Glutamatergic neuron (in vitro differentiated cells): ENCODE measurements around the gene YPEL4. TPM values are rescaled to one million over a fixed set of nuclear protein-coding genes. Genes with fewer than 3 reads are reported as not detected.

ENCODE experiments used
- DNase-seq: peaks from one replicate; pipeline ENCODE4 v3.0.0; 2022
- H3K27ac Mint-ChIP-seq: one replicate; pipeline ENCODE4 v1.8.0; 2020; ENCODE audit warnings: mild to moderate bottlenecking, mixed read lengths, inconsistent platforms; ENCODE audit not compliant: unreplicated experiment
- H3K27me3 Mint-ChIP-seq: one replicate; pipeline ENCODE4 v1.8.0; 2020; ENCODE audit warnings: mild to moderate bottlenecking, moderate library complexity, mixed read lengths, inconsistent platforms; ENCODE audit not compliant: unreplicated experiment
- H3K36me3 Mint-ChIP-seq: one replicate; pipeline ENCODE4 v1.8.0; 2020; ENCODE audit warnings: mild to moderate bottlenecking, mixed read lengths, inconsistent platforms; ENCODE audit not compliant: unreplicated experiment
- H3K4me1 Mint-ChIP-seq: one replicate; pipeline ENCODE4 v1.8.0; 2020; ENCODE audit warnings: mild to moderate bottlenecking, low read depth, mixed read lengths, inconsistent platforms; ENCODE audit not compliant: unreplicated experiment
- H3K4me3 Mint-ChIP-seq: one replicate; pipeline ENCODE4 v1.8.0; 2020; ENCODE audit warnings: mild to moderate bottlenecking, mixed read lengths, inconsistent platforms; ENCODE audit not compliant: unreplicated experiment
- H3K9me3 Mint-ChIP-seq: one replicate; pipeline ENCODE4 v1.8.0; 2020; ENCODE audit warnings: mild to moderate bottlenecking, moderate library complexity, mixed read lengths, inconsistent platforms; ENCODE audit not compliant: unreplicated experiment
- total RNA-seq: library from RNA; stranded (reverse); fragmentation: NEBNext Ultra II Directional; extraction: Animal tissue kit (Norgen Biotek cat#: 25700); gene quantifications from one replicate; pipeline ENCODE4 v1.2.1, GENCODE V29; 2021; ENCODE audit not compliant: unreplicated experiment
- TF ChIP-seq, protein P1 (sequence below): fragments of 200-600 bp; sonication (generic); IDR thresholded peaks from one replicate; pipeline ENCODE4 v1.5.0; 2021; ENCODE audit not compliant: partially characterized antibody, unreplicated experiment

The YPEL4 gene
- total RNA-seq, 1 donor from 2014 or later: 16.9 TPM

DNA sequence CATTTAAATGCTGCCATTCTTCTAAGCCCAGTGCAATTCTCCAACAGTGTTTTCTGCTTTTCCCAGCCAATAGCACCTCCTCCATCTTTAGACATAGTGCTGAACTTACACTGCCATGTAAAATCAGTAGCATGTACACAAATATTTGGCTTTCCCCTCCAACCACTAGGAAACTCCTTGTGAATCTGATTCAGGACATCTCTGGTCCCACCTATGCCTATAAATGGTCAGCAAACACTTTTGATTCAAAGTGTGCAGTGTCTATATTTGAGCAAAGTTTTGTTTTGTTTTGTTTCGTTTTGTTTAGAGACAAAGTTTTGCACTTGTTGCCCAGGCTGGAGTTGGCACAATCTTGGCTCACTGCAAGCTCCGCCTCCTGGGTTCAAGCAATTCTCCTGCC lies 24.8 kb downstream of the YPEL4 start:
- H3K4me1 Mint-ChIP-seq: peaks cover 4% of the 10 kb centered on the region
- no peak overlapping the region for H3K27ac Mint-ChIP-seq
- H3K36me3 Mint-ChIP-seq: no peaks in the 10 kb centered on the region

DNA sequence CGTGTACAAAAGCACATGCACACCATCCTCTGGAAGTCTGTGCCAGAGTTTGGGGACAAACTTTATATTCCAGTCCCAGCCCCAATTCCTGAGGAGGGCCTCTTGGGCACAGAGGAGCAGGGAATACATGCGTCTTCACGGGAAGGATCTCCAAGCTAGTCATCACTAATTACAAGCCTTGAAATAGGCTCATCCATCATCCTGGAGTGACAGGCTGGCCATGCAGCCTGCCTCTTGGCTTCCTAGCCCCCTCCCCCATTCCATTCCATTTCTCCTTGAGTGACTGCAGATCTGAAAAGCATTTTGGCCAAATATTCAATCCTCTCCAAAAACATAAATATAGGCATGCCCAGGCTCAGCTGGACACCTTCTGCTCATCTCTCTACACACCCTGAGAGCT lies 27.4 kb downstream of the YPEL4 start:
- Mint-ChIP-seq H3K4me1 (no peaks in the 10 kb centered on the region), H3K36me3 (no peaks in the 10 kb centered on the region), H3K27ac (no peak overlapping the region), H3K27me3 (peaks cover 2% of the 10 kb centered on the region), H3K4me3 (no peak overlapping the region), H3K9me3 (peaks cover 2% of the 10 kb centered on the region)
- no peak for DNase-seq
- TF ChIP-seq, protein P1, sequence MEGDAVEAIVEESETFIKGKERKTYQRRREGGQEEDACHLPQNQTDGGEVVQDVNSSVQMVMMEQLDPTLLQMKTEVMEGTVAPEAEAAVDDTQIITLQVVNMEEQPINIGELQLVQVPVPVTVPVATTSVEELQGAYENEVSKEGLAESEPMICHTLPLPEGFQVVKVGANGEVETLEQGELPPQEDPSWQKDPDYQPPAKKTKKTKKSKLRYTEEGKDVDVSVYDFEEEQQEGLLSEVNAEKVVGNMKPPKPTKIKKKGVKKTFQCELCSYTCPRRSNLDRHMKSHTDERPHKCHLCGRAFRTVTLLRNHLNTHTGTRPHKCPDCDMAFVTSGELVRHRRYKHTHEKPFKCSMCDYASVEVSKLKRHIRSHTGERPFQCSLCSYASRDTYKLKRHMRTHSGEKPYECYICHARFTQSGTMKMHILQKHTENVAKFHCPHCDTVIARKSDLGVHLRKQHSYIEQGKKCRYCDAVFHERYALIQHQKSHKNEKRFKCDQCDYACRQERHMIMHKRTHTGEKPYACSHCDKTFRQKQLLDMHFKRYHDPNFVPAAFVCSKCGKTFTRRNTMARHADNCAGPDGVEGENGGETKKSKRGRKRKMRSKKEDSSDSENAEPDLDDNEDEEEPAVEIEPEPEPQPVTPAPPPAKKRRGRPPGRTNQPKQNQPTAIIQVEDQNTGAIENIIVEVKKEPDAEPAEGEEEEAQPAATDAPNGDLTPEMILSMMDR: no peak

More for the DNA sequence above, 24.8 kb downstream of the YPEL4 start:
- TF ChIP-seq, protein P1: no peak
- H3K9me3 Mint-ChIP-seq: no peaks in the 10 kb centered on the region
- DNase-seq: no peak
- H3K27me3 Mint-ChIP-seq: peaks cover 2% of the 10 kb centered on the region
- no peak overlapping the region for H3K4me3 Mint-ChIP-seq

DNA sequence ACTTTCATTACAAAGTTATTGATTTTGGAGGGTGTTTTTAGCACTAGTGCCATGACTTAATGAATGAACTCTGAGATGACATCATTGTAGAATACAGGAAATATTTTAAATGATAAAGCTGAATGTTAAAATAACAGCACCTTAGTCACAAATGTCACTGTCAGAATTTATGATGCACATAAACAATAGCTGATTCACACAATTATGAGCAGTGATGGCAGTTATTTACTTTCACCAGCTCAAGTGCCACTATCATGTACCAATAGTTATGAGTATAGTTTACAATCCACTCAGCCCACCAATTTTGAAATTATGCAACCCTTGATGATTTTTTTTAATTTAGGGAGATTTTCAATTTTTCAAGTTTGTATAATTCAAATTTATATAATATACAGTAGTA lies 29.2 kb downstream of the YPEL4 start:
- H3K36me3 Mint-ChIP-seq: no peaks in the 10 kb centered on the region
- peaks cover 2% of the 10 kb centered on the region for H3K27me3 Mint-ChIP-seq
- DNase-seq: no peak
- H3K4me1 Mint-ChIP-seq: no peaks in the 10 kb centered on the region
- no peak overlapping the region for H3K27ac Mint-ChIP-seq
- H3K9me3 Mint-ChIP-seq: peaks cover 2% of the 10 kb centered on the region
- TF ChIP-seq, protein P1: no peak
- H3K4me3 Mint-ChIP-seq: no peak overlapping the region

DNA sequence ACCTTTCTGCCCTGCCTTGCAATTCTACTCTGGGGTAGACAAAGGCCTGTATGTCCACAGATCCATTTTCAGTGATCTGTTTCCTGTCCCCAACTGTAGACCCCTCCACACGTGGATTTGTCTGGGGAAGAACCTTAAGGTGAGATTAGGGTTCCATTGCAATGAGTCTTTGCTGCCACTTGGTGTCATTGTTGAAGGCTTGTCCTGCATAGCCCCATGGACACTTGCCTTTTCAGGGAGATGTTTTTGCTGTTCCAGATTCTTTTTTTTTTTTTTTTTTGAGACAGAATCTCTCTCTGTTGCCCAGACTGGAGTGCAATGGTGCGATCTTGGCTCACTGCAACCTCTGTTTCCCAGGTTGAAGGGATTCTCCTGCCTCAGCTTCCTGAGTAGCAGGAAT lies 30.4 kb downstream of the YPEL4 start:
- H3K4me1 Mint-ChIP-seq: no peaks in the 10 kb centered on the region
- no peak for DNase-seq

DNA sequence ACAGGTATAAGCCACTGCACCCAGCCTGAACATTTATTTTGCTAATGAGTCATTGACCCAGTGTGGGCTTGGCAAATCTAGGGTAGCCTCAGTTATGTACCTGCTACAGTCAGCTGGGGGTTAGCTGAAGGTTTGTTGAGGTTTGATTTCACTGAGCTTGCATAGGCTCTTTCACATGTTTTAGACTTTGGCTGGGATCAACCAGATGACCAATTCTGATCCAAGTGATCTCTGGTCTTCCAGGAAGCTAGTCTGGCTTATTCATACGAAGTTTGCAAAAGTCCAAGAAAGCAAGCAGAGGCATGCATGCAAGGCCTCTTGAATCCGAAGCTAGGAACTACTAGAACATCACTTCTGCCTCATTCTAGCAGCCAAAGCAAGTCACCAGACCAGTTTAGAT lies 31.3 kb downstream of the YPEL4 start:
- Mint-ChIP-seq H3K36me3 (no peaks in the 10 kb centered on the region), H3K27me3 (peaks cover 2% of the 10 kb centered on the region), H3K4me1 (no peaks in the 10 kb centered on the region), H3K27ac (no peak overlapping the region), H3K4me3 (no peak overlapping the region), H3K9me3 (peaks cover 2% of the 10 kb centered on the region)
- TF ChIP-seq, protein P1: no peak
- DNase-seq: no peak

More for the DNA sequence above, 30.4 kb downstream of the YPEL4 start:
- H3K9me3 Mint-ChIP-seq: peaks cover 2% of the 10 kb centered on the region
- H3K4me3 Mint-ChIP-seq: no peak overlapping the region
- no peaks in the 10 kb centered on the region for H3K36me3 Mint-ChIP-seq
- peaks cover 2% of the 10 kb centered on the region for H3K27me3 Mint-ChIP-seq
- TF ChIP-seq, protein P1: no peak
- no peak overlapping the region for H3K27ac Mint-ChIP-seq
